SKM-1 treated with dmso at 0.1 percent for 144 hours (cell line): ENCODE measurements around the gene PPP1R16B.

ENCODE experiments used
- DNase-seq: peaks from one replicate; lab custom pipeline; 2025; ENCODE audit not compliant: unreplicated experiment; lab: John Stamatoyannopoulos, UW

Gene PPP1R16B

GRCh38 chr20:38805502-38805957 is at the start of gene PPP1R16B:
TSS of gene PPP1R16B (plus strand) at chr20:38805697. CDS start at chr20:38835926, 30,229 bp downstream.
- DNase-seq = peak; percentile 8

- DNase-seq = no peak
Measured at GRCh38 chr20:38757145-38757775, 48.2 kb upstream of the PPP1R16B start.

DNA sequence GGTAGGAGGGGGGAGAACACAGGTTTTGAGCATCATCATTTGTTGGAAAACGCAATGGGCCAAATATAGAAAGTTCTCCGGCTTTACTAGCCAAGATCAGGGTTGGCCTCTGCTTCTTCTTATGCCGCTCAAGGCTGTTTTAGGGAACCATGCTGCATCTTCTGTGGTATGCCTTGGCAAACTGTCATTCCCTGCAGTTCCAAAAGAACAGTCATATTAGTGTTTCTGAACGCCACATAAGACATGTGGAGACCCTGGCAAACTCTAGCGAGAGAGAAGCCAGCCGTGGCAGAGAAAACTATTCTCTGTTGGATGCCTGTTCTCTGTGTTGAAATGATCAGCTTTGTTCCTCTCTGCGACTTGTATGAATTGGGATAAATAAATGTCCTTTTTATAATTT is 46.4 kb upstream of the PPP1R16B start:
- DNase-seq = no peak

- no peak for DNase-seq
Measured at GRCh38 chr20:38760978-38761377, 44.5 kb upstream of the PPP1R16B start.

- DNase-seq = no peak
Measured at GRCh38 chr20:38762174-38762573, 43.3 kb upstream of the PPP1R16B start.

DNA sequence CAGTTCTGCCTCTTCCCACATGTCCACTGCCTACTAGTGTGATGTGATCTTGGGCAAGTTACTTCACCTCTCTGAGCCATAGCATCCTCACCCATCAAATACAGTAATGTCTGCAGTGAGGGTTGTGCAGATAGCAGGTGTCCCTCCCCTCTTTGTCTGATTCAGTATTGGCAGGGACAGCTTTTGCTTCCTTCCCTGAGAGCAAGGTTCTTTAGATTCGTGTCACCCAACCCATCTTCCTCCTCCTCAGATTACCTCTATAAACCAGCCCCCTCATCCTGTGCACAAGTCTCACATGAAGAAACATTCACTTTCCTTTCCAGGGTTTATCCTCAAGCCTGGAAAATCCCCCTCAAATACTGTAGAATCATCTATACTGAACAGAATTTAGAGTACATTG is 41.9 kb upstream of the PPP1R16B start:
- no peak for DNase-seq

DNA sequence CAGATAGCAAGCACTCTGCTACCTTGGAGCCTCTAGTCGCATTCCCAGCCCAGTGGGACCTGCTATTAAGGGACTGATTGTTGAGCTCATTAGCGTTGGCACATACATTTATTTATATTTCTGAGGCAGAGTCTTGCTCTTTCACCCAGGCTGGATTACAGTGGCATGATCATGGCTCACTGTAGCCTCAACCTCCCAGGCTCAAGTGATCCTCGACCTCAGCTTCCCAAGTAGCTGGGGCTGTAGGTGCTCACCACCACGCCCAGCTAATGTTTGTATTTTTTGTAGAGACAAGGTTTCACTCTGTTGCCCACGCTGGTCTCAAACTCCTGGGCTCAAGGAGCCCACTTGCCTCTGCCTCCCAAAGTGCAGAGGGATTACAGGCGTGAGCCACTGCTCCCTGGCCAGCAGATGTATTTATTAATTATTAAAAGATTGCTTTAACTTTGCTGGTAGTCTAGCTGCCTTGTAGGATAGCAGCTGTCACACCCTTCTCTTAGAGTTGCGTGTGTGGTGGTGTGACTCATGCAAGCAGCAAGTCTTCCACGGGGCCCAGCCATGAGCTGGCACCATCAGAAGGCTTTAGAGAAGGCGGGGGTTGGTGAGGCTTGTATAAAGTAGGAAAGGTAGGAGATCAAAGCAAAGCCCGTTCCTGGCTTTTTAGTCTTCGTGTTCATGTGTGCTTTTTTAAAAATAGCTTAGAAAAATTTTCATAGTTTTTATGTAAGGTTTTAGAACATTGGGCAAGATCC is 40.8 kb upstream of the PPP1R16B start:
- DNase-seq = peak; percentile 36

GRCh38 chr20:38766071-38766470 is 39.4 kb upstream of the PPP1R16B start:
- DNase-seq = no peak

DNA sequence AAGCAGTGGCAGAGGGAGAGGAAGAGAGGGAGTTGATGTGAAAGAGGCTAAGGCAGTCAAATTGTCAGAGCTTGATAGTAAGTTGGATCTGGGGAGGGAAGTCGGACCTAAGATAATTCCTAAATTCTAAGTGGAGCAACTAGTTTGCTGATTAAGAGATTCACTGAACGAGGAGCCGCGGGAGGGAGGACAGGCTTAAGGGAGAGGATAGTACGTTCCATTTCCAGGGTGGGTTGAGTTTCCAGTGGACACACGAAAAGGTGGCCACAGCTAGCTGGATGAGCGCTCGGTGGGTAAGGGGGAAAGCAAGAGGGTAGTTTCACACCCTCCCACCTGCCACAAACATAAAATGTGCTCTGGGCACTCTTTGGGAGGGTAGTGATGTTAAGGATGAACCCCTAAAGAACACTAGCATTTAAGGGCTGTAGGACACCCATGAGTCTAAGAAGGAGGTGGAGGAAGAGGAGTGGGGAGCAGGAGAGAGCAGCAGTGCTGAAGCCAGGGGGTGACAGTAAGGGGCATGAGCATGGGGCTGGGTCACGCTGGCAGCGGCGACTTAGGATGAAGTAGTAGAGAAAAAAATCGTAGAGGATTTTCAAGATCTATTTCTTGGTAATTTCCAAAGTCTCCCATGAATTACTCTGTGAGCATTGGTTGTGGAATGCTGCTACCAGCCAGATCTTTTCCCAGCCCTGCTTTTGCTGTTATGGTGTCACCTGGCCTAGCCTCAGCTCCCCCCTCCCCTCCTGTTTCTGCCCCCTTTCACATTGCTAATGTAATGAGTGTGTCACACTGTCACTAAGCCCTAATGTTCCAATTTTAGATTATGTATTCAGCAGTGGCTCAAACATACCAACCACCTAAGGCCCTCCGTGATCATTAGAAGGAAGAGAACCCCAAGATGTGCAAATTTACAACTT is 35.9 kb upstream of the PPP1R16B start:
- no peak for DNase-seq

DNA sequence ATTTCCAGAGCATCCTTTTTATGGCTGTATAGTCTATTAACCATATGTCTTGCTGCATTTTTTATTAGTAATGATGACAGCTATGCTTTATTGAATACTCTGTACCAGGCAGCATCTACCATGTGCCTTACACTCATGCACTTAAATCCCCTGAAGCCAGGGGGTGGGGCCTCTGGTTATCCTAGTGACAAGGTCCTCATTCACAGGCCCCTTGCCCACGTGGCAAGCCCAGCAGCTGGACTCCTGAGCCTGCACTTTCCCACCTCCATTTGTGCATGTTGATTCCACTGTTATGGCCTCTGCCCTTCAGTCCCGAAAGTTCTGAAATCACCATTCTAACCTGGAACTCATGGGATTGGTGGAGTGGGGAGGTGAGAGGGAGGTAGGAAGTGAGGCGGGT is 35.0 kb upstream of the PPP1R16B start:
- no peak for DNase-seq

DNA sequence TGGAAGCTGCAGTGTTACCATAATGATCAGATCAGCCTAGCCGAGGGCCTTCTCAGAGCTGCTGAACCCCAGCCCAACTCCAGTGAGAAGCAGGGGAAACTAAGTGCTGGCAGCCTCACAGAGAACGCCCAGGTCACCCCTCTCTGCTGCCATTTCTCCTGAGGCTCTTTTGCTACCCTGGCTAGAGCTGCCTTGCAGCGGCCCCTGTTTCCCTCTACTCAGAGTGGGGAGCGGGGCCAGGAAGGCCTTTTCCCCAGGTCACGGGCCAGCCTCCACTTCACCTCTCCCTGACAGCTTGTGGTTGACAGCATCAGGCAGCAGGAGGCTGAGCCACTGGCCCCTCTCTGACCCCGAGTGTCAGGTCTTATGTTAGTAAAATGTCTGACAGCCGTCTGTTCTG is 34.5 kb upstream of the PPP1R16B start:
- no peak for DNase-seq

- DNase-seq = no peak
Measured at GRCh38 chr20:38771621-38772020, 33.9 kb upstream of the PPP1R16B start.

GRCh38 chr20:38774167-38774566 is 31.3 kb upstream of the PPP1R16B start:
- no peak for DNase-seq

- DNase-seq = no peak
Measured at GRCh38 chr20:38776363-38776762, 29.1 kb upstream of the PPP1R16B start.

DNA sequence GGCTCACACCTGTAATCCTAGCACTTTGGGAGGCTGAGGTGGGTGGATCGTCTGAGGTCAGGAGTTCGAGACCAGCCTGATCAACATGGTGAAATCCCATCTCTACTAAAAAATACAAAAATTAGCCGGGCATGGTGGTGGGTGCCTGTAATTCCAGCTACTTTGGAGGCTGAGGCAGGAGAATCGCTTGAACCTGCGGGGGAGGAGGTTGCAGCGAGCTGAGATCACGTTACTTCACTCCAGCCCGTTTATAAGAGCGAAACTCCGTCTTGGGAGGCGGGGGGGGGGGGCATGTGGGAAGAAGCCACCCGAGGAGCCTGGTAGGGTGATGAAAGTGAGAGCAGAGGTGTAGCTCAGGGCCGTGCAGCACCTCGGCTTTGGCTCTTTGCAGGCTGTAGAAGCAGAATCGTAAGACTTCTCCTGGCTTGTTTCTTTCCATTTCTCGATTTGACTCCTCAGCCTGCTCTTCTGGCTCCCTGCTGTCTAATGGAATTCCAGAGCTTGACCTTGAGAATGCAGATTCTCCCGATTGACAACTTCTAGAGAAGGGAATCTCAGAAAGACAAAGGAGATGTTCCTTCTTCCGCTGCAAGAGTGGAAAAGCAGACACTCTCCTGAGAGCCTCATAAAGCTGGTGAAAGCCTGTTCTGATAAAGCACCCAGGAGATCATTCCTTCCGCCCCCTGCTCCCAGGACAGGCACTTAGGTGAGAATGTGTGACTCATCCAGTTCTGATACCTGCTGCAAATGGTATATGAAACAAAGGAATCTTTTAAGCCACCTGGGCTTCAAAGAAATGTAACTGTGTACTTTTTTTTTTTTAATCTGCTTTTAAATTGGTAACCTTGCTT is 26.0 kb upstream of the PPP1R16B start:
- DNase-seq = no peak

DNA sequence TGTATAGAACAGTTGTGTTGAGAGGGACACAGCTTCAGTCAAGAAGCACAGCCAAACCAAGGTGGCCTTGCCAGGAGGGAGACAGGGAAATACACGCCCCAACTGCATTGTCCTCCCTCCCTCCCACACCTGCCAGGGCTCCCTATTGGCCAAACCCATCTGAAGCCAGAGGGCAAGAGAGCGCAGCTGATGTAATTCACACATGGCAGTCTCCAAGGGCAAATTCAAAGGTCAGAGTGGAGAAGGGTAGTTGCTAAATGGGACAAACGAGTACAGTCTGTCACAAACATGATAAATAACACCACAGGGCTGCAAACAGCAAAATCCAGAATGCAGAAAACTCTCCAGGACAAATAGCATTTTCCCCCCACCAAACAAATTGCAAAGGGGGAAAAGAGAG is 23.2 kb upstream of the PPP1R16B start:
- no peak for DNase-seq

DNA sequence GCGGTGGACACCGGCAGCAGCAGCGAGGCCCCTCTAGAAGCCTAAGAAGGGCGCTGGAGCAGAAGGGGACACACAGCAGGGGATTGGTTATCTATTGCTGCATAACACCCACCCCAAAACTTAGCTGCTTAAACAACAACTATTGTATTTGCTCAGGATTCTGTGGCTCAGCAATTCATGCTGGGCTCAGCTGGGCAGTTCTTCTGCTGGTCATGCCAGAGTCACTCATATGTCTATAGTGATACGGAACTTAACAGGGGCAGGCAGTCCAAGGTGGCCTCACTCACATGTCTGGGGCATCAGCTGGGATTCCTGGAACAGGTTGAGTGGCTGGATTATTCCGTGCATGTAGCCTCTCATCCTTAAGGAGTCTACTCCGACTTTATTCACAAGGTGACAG is 17.6 kb upstream of the PPP1R16B start:
- DNase-seq = no peak

DNA sequence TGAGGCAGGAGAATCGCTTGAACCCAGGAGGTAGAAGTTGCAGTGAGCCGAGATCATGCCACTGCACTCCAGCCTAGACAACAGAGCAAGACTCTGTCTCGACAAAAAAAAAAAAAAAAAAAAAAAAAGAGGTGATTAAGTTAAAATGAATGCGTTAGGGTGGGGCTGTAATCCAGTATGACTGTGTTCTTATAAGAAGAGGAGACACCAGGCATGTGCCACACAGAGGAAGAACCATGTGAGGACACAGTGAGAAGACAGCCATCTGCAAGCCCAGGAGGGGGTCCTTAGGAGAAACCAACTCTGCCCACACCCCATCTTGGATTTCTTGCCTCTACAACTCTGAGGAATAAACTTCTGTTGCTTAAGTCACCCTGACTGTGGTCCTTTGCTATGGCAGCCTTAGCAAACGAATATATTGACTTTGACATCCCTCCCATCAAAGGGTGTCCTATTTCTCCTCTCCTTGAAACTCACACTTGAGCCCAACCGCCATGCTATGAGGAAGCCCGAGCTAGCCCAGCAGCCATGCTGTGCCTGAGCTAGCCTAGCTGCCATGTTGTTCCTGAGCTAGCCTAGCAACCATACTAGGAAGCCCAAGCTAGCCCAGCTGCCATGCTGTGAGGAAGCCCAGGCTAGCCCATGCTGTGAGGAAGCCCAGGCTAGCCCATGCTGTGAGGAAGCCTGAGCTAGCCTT is 15.8 kb upstream of the PPP1R16B start:
- DNase-seq = no peak

DNA sequence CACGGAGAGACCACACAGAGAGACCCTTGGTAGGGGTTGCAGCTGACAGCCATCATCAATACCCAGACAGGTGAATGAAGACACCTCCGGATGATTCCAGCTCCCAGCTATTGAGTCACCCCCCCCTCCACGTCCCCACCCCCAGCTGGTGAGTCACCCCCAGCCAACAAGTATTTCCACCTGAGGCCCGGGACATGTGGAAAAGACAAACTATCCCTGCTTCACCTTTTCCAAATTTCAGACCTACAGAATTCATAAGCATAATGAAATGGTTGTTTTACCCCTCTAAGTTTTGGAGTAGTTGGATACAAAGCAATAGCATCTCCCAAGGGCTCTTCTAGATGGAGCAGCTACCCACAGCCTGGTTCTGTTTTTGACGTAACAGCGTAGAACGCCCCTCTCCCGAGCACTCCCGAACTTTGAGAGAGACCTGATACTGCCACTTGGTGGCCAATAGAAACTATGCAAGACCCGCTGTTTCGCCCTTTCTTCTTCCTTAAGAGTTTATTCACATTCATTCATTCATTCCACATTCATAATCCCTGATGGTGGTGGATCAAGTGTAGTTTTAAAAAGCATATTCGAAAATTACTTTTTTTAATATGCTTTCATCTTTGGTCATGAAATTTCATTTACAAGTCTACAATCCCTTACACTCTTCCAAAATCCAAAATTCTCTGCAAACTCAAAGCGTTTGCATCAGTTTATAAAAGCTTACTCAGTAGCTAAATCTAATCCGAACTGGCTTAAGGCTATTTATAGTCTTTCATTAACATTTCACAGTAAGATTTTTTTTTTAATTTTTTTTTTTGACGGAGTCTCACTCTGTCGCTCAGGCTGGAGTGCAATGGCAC is 15.1 kb upstream of the PPP1R16B start:
- no peak for DNase-seq
